C4-2B (cell line): ENCODE measurements around the gene TAF4B.
"Not testable (repeated sequence)": the region's sequence is repeated elsewhere in the genome, so short reads cannot be mapped to it uniquely, and the experiment has no call there.

ENCODE experiments used
- H3K27ac ChIP-seq: fragments of 450-650 bp; 2 replicates; pipeline ENCODE4 v1.5.1; 2017
- CTCF ChIP-seq: fragments of 450-650 bp; conservative IDR thresholded peaks from 2 replicates; pipeline ENCODE4 v1.5.1; 2017; ENCODE audit warnings: mild to moderate bottlenecking
- ZFX ChIP-seq: fragments of 450-650 bp; IDR thresholded peaks from 2 replicates; pipeline ENCODE4 v1.6.1; 2017

Gene TAF4B

GRCh38 chr18:26226229-26227050, at the start of gene TAF4B:
Gene TAF4B, plus strand, starts transcription at chr18:26226445. Its CDS starts 489 bp downstream, at chr18:26226934.
- peak within 1 kb of the TSS; percentile 75 for H3K27ac ChIP-seq
- TF ChIP-seq CTCF (no peak), ZFX (no peak)

GRCh38 chr18:26181343-26181826, 44.9 kb upstream of the TAF4B start:
- no peak for TF ChIP-seq CTCF
- no peak for TF ChIP-seq ZFX
- no peak overlapping the region for H3K27ac ChIP-seq

GRCh38 chr18:26183395-26184112, 42.7 kb upstream of the TAF4B start:
- TF ChIP-seq ZFX (no peak), CTCF (no peak)
- no peak overlapping the region for H3K27ac ChIP-seq

- TF ChIP-seq ZFX (no peak), CTCF (peak; percentile 42)
- H3K27ac ChIP-seq = no peak overlapping the region
Measured at GRCh38 chr18:26185267-26185666, 41.0 kb upstream of the TAF4B start.

- TF ChIP-seq ZFX (no peak), CTCF (no peak)
- H3K27ac ChIP-seq = no peak overlapping the region
Measured at GRCh38 chr18:26190506-26190905, 35.7 kb upstream of the TAF4B start.

GRCh38 chr18:26192233-26192632, 34.0 kb upstream of the TAF4B start:
- TF ChIP-seq CTCF (no peak), ZFX (no peak)
- H3K27ac ChIP-seq = no peak overlapping the region

- no peak overlapping the region for H3K27ac ChIP-seq
- no peak for TF ChIP-seq CTCF
- no peak for TF ChIP-seq ZFX
Measured at GRCh38 chr18:26196605-26197004, 29.6 kb upstream of the TAF4B start.

GRCh38 chr18:26202001-26202400, 24.2 kb upstream of the TAF4B start:
- H3K27ac ChIP-seq = not testable (repeated sequence)
